ENCODE data around the gene INO80E.

The INO80E gene

DNA sequence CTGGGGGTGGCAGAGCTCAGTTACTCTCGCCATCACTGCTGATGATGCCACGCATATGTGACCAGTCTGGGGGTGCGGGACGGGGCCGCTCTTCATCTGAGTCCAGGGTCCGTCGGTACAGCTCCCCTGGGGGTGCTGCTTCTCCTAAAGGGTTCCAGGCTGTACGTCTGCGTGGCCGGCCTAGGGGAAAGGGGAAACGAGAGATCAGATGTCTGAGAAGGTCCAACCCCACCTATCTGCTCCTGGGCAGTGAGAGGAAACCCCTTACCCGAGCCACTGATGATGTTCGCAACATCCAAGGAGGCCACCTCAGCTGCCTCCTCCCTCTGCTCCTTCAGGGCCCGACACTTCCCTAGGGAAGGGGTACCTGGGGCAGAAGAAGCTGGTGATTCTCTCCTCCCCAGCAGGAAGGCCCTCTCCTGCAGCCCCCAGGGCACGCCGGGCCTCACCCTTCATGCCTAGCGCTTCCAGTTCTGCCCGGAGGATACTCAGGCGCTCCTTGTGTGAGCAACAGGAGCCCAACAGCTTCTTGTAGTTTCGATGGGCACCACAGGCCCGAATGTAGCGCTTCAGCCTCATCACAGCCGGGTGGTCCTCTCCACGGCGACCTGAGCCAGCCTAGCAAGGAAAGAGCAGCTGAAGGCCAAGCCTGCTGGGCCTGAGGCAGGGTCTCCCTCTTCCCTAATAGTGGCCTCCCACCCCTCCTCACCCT, 2.7 kb upstream of the INO80E start:
- no peak for DNase-seq

DNA sequence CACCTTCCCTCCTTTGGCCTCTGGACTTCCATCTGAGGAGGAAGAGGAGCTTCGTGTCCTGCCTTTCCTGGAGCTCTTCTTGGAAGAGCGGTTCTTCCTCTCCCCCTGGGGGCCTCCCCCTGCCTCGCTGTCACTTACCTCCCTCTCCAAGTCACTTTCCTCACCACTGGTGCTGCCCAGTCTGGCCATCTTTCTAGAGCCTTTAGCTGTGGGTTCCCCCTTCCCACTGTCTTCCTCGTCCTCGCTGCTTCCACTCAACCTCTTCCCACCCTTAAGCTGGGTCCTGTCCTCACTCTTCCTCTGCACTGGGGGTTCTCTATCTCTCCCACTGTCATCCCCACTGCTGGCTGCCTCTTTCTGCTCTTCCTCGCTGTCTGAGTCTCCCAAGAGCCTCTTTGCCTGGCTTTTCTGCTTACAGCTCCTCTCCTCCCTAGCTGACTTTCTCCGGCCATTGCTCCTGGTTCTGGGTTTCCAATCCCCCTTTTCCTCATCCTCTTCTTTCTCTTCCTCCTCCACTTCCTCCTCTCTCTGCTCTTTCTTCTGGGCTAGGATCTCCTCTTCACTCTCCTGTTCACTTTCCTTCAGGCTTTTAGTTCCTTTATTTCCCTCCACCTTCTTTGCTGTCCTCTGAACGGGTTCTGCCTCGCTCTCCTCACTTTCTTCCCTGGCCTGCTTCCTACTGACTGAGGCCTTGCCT, 2.0 kb upstream of the INO80E start:
- no peak for DNase-seq

- no peak for DNase-seq
These were observed 1.3 kb upstream of the INO80E start for GRCh38 chr16:29994600-29995323.

DNA sequence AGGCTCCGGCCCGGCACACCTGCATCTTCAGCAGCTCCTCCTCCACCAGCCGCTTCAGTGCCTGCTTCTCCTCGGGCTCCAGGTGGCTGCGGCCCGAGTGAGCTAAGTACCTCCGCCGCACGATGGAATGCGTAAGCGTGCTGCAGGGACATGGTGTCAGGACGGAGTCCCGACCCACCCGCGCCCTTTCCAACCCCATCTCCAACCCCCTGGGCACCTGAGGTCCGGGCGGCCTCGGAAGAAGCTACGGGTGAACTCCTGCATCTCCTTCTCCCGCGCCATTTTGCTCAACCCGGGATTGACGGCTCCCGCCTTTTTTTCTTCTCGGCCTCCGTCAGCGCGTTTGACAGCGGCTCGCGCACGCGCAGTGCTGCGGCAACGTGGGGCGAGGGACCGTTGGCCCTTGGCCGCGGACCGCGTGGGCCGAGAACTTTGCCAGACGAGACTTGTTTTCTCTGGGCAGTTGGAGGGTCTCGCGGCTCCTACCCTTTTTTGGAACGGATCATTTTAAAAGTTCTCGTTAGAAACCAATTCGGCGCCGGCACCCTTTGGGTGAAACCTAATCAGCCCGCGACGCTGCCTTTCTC, 624 bp upstream of the INO80E start, which contains the start of gene HIRIP3:
TSS of gene HIRIP3 (minus strand) at position 294 of the 587 bp plus-strand sequence. CDS start at position 282, 12 bp downstream.
- DNase-seq, result no peak

DNA sequence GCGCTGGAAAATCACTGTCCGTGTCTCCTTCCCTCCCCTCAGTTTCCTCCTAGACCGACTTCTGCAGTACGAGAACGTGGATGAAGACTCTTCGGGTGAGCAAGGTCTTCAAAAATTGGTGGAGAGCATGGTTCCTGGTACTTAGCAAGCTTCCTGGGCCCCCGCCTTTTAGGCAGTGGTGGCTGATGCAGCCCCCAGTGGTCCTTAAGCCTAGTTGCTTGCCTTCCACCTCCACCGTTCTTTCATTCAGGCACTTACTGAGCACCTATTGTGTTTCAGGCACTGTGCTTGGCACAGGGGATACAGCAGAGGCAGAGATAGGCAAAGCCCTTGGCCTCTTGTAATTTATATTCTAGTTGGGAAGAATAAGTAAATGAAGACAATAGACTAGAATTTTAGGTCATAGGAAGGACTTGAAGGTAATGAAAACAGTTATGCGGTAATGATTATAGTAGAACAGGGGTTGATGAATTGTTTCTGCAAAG, 767 bp downstream of the INO80E start:
- no peak for DNase-seq

DNA sequence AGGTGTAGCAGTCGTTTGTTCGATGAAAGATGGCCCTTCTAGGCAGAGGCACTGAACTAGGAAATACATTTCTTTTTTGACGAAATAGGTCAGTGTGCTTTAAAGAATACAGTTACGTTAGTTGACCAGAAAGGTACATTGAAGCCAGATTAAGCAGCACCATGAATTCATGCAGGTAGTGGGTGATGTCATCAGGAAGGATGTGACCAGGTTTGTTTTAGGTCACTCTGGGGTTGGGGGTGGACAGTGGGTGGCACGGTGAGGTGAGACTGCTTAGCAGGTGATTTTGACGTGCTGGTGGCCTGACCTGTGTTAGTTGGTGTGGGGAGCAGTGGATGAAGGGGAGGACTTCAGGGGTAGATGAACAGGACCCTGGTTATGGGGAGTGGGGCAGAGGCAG, 3.6 kb downstream of the INO80E start:
- DNase-seq, result no peak

DNA sequence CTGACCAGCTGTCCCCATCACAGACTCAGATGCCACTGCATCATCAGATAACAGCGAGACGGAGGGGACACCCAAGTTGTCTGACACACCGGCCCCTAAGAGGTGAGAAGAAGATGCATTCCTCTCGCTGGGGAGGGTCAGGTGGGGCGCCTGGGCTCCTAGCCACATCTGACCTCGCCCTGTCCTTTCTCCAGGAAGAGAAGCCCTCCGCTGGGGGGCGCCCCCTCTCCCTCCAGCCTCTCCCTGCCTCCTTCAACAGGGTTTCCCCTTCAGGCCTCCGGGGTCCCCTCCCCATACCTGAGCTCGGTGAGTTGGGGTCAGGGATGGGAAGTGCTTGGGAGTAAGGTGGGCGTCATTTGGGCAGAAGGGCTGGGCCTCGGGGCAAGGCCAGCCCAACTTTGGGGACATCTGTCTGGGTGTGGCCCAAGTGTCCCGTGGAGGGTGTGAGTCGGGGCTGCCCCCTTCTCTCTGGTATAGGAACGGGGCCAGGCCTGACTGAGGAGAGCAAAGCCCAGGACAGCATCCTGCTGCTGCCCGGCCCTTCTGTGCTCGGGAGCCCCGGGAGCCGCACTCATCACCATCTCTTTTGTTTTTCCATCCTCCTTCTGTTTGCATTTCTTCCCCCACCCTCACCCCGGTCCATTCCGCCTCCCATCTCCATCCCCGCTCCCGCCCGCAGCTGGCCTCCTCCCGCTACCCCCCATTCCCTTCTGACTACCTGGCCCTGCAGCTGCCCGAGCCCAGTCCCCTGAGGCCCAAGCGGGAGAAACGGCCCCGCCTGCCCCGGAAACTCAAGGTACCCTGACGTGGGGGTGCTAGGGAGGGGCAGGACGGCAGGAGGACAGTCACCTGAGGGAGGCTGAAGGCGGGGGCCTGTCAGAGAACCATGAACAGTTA, 4.9 kb downstream of the INO80E start:
- DNase-seq, result no peak

DNA sequence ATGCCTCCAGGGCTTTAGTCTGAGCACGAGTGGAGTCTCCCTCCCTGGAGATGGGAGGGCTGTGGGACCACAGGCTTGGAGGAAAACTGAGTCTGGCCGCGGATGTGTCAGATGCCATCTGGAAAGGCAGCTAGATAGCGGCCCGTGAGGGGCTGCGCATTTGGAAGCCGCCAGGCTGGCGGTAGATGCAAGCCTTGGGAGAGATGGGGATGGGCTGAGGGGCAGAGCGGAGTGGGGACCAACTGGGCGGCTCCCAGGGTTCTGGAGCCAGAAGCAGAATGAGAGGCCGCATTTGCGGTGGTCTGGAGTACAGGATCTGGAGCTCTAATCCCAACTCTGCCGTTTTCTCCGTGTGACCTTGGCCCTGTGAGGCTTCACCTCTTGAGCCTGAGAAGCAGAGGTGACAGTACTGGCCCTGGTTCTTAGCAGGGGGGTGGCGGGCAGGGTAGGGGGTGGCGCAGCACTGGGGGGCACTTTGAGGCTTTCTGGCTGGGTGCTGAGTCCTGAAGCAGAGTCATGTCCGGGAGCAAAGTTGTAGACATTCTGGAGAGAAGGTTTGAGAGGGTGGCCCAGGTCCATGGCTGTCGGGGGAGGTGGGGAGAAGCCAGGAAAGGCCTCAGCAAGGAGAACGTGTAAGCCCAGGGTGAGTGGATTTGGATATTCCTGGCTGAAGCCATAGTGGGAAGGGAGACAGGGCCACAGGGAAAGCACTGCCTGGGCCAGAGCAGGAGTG, 6.7 kb downstream of the INO80E start:
- DNase-seq, result no peak

GRCh38 chr16:30003670-30004423, 7.8 kb downstream of the INO80E start:
- no peak for DNase-seq

GRCh38 chr16:30004424-30004776, 8.4 kb downstream of the INO80E start:
- DNase-seq, result no peak

GRCh38 chr16:30004811-30005242, 8.8 kb downstream of the INO80E start:
- no peak for DNase-seq

DNA sequence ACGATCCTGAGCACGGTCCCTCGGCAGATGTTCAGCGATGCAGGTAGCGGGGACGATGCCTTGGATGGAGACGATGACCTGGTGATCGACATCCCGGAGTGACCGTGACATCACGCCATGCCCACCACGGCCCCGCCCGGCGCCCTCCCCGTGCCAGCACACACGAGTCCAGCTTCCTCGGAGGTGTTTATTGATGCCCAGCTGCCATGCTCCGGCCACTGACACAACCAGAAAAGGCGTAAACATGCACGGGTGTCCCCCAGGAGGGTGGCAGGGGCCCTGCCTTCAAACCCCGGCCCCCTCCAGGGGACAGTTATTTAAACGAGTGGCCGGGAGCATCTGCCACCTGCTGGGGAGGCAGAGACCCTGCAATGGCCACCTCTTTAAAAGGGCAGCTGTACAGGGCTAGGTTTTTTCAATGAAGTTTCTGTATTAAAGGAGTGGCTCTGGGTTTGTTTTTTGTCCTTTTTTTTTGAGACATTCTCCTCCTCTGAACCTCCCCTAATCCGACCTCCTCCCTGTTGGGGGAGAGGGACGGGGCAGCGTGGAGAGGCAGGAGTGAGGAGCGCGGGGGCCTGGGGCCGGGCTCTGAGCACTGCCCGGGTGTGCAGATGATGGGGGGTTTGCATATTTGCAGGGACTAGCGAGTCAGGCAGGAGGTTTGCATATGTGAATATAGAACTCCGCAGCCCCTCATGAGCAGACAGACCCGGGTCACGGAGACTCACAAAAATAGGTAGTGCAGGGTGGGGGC, 9.5 kb downstream of the INO80E start:
- no peak for DNase-seq

- no peak for DNase-seq
These were observed 10.0 kb downstream of the INO80E start for GRCh38 chr16:30006095-30006473.

DNA sequence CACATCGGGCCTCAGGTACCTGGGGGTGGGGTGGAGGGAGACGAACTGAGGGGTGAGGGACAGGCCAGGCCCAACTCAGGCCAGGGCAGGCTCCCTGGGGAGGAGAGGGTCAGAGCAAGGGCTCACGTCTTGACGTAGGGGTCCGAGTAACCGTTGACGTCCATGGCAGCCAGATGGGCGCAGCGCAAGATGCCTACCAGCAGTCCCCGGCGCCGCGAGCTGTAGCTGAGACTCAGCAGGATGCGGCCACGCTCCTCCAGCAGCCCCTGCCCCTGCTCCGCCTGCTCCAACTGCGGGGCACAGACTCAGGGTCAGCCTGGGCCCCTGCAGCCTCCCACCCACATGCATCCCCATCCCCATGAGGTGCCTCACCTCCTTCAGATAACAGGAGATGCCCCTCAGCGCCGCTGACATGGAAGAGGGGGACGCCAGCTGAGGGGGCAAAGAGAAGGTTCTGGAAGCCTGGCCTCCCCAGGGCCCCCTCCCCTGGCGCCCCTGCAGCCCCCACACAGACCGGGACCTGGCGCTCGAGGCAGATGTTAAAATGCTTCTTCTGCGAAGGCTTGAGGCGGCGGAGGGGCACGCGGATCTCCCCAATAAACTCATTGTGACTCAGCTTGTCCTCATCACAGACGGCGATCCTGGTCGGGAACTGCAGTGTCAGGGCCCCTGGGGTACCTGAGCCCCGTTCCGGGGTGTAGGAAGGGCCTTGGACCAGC, 10.8 kb downstream of the INO80E start:
- DNase-seq, result no peak

DNA sequence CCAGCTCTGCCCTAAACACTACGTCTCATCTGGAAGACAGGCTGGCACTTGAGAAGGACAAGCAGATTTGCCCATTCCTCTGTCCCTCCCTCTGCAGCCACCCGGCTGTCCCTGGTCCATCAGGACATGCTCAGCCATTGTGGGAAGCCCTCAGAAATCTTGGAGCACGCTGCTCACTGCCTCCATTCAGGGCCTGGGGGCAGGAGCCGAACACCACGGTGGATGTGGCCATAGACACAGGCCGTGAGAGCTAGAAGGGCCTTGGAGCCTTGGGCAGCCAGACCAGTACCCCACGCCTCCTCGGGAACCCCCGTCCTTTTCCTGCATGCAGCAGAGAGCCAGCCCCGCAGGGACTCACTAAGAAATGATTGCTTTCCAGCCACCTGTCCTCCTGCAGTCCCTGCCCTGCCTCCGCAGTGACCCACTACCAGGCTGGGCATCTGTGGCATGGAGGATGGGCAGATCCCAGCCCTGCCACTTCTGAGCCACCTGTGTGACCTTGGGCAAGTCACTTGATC, 11.4 kb downstream of the INO80E start:
- DNase-seq, result no peak

DNA sequence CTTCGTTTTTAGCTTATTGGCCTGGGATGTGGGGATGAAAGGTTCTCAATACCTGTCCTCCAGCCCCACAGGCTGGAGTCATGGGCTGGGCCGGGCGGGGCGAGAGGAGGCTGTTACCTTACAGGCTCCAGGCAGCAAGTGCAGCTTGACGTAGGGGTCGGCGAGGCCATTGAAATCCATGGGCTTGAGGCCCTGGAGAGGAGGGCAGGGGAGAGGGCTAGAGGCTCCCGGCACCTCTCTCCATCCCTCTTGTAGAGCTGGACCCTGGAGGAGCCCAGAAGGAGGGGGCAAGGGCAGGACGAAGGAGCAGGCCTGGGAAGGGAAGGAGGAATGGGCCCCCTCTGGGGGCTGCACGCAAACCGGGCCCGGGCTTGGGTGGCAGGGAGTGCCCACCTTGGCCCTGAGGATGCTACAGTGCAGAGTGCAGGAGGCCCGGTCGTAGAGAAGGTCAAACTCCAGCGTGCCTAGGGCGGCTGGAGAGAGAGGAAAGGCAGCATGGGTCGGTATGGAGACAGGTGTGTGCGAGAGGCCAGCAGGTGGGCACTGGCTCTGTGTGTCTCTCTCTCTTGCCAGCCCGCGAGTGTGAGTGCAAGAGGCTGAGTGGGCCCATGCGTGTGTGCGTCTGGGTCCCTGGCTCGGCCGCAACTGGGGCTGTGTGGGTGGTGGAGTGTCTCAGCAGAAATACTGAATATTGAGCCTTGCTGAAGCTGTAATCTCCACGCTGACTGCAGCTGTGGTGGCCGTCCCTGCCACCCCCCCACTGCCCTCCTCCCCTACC, 13.2 kb downstream of the INO80E start:
- no peak for DNase-seq

- DNase-seq, result no peak
These were observed 14.2 kb downstream of the INO80E start for GRCh38 chr16:30009990-30010843.

Measured in SIG-M5 (cell line).